CD4-positive, alpha-beta T cell treated with Interleukin-15 for 1 hour (primary cell): ENCODE results near the gene SNRNP35.
"Not testable (repeated sequence)": the region's sequence is repeated elsewhere in the genome, so short reads cannot be mapped to it uniquely, and the experiment has no call there.

Experiments used
- DNase-seq: peaks from one replicate; pipeline ENCODE4 v3.0.0-alpha.2; 2020

The SNRNP35 gene, protein sequence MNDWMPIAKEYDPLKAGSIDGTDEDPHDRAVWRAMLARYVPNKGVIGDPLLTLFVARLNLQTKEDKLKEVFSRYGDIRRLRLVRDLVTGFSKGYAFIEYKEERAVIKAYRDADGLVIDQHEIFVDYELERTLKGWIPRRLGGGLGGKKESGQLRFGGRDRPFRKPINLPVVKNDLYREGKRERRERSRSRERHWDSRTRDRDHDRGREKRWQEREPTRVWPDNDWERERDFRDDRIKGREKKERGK

DNA sequence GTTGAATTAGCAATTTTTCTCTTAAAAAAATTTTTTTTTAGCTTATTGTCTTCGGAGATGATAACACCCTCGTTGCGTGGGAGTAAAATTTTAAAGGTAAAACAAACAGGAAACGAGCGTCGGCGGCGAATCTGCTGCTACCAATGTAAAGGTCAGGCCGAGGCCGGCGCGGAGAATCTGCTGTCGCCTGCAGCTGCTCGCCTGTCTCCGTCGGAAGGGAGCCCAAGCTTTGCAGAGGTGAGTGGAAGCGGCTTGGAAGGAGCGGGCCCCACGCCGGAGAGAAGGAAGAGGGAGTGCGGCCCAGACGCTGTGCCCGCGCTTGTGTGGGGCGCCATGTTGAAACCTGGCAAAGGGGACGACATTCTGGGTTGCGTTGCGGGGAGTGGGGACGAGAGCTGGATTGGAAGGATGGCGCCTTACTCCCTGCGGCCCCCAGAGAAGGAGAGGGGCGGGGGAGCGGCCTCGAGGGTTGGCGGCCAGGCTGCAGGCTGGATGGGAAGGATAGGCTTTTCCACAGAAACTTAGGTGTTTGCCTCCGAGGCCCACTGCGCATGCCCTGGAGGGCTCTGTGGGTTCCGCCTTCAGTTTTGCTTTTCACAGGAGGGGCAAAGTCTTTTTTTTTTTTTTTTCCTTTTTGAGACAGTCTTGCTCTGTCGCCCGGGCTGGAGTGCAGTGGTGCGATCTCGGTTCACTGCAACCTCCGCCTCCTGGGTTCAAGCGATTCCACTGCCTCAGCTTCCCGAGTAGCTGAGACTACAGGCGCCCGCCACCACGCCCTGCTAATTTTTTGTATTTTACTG, at the start of gene SNRNP35:
Gene SNRNP35, plus strand, starts transcription at position 160 of the 800 bp plus-strand sequence. CDS start 7,402 bp downstream, outside the sequence.
- DNase-seq, result peak; percentile 87

DNA sequence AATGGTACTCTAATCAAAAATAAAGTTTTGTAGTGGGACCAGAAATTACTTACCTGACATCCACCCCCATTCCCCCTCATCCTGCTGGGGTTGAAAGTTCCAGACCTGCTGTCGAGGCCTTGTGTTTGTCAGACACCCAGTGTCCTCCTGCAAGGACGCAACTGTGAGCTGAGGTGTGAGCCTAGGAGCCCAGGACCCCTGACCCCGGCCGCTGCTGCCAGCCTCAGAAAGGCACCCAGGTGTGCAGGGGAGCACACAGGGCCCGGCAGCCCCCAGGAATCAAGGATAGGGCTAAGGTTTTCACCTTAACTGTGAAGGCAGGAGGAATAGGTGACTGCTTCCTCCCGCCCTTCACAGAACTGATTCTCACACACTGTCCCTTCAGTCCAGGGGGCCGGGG, 49.3 kb upstream of the SNRNP35 start:
- not testable (repeated sequence) for DNase-seq

DNA sequence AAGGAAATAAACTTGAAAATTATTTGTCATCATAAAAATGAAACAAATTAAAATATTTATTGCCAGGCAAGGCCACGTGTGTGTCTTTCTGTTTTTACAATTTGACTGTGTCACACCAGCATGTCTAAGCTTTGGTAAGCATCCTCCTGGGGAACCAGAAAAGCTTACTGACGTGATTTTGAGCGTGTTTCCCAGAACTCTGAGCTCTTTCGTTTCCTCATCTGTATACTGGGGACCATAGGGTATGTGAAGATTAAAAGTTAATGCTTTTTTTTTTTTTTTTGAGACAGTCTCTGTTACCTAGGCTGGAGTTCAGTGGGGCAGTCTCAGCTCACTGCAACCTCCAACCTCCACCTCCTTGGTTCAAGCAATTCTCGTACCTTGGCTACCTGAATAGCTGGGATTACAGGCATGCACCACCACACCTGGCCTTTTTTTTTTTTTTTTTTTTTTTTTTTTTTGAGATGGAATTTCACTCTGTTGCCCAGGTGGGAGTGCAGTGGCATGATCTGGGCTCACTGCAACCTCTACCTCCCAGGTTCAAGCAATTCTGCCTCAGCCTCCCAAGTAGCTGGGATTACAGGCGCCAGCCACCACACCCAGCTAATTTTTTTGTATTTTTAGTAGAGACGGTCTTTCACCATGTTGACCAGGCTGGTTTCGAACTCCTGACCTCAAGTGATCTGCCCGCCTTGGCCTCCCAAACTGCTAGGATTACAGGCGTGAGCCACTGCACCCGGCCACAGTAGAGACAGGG, 48.5 kb upstream of the SNRNP35 start:
- DNase-seq, result not testable (repeated sequence)

DNA sequence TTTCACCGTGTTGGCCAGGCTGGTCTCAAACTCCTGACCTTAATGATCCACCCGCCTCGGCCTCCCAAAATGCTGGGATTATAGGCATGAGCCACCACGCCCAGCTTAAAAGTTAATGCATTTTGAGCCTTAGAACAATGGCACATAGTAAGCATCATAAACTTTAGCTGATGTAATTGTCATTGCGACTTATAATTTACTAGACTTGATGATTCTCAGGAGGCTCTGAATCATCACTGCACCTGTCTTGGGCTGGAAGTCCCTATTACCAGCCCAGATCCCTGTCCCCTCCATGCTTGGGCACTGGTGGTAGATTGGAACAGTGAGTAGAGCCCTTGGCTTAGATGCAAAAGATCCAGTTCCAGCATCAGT, 47.9 kb upstream of the SNRNP35 start:
- DNase-seq, result no peak

DNA sequence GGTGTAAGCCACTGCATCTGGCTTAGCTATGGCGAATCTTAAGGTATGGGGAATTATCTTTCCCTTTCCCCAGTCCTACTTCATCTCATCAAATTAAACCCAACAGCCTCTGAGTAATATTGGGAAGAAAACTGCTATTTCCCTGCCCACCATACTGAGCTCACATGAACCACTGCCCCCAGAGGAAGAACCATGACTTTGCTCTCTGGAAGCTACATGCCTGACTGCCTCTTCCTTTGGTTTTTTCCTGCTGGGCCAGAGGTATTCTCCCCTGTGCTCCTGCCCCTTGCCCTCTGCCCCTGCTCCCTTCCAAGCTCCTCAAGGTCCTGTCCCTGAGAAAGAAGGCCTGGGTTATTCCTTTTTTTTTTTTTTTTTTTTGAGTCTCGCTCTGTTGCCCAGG, 36.6 kb upstream of the SNRNP35 start:
- DNase-seq, result no peak

DNA sequence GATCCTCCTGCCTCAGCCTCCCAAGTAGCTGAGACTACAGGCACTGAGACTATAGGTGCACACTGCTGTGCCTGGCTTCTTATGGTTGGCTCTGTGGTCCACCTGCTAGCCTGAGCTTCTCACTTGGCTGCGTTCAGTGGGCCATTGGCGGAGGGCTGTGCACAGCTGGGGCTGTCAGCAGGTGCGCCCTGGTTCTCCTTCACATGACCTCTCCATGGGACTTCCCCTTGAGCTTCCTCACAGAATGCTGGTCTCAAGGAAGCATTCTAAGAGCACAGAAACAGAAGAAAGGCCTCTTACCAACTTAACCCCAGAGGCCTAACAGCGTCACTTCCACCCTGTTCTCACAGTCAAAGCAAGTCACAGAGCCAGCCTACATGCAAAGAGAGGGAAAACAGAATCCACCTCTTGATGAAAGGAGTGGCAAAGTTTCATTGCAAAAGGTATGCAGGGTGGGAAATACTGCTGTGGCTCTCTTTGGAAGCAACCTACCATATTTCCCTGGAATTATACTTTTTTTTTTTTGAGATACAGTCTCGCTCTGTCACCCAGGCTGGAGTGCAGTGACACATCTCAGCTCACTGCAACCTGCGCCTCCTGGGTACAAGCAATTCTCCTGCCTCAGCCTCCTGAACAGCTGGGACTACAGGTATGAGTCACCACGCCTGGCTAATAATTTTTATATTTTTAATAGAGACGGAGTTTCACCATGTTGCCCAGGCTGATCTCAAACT, 30.7 kb upstream of the SNRNP35 start:
- peak; percentile 77 for DNase-seq

DNA sequence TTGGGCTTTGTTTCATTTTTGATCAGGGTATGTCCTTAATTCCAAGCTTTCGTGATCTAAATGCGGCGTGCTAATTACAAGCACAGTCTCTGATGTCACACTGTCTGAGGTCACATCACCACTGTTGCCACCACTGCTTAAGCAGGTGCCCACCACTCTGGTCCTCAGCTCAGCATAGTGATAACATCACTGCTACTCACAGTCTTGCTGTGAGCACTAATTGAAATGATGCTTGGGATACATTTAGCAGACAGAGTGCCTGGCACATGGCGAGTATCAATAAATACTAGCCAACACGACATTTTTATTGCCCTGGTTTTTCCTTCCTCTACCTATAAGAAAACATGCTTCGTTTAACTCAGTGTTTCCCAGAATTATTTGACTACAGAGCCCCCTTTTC, 29.3 kb upstream of the SNRNP35 start:
- DNase-seq, result no peak

DNA sequence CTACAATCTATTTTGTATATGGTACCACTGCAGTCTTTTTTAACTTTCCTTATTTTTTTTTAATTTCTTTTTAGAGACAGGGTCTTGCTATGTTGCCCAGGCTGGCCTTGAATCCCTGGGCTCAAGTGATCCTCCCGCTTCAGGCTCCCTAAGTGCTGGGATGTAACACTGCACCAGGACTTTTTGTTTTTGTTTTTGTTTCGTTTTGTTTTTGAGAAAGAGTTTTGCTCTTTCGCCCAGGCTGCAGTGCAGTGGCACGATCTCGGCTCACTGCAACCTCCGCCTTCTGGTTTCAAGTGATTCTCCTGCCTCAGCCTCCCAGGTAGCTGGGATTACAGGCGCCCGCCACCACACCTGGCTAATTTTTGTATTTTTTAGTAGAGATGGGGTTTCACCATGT, 28.8 kb upstream of the SNRNP35 start:
- not testable (repeated sequence) for DNase-seq

DNA sequence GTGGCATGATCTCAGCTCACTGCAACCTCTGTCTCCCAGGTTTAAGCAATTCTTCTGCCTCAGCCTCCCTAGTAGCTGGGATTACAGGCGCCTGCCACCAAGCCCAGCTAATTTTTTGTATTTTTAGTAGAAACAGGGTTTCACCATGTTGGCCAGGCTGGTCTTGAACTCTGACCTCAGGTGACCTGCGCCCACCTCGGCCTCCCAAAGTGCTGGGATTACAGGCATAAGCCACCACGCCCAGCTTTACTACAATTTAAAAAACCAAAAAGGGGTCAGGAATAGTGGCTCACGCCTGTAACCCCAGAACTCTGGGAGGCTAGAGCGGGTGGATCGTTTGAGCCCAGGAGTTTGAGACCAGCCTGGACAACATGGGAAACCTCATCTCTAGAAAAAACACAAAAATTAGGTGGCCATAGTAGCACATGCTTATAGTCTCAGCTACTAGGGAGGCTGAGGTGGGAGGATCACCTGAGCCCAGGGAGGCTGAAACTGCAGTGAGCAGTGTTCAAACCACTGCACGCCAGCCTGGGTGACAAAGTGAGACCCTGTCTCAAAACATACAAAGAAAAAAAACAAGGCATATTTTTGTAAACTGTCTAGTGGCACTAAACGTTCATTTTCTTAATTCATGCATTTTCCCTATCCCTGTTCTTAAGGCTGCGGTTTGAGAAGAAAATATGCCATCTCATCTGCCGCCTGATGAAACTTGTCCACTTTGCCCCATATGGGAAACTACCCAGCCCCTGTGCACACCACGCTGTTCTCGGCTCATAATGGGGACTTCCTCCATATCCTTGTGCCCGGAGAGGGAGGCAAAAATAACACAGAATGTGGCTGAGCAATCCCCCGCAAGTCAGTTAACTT, 25.8 kb upstream of the SNRNP35 start:
- DNase-seq, result peak; percentile 64

DNA sequence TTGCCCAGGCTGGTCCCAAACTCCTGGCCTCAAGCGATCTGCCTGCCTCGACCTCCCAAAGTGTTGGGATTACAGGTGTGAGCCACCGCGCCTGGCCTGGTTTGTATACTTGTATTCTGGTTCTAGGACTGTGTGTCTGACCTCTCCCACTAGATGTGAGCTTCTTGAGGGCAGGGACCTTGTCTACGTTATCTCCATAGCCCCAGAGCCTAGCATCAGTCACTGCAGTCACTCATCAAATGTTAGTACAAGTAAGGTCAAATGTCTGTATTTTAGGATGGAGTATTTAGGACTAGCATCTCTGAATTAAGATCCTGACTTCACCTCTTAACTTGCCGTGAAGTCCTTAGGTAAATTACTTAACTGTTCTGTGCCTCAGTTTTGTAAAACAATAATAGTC, 24.3 kb upstream of the SNRNP35 start:
- DNase-seq, result no peak

DNA sequence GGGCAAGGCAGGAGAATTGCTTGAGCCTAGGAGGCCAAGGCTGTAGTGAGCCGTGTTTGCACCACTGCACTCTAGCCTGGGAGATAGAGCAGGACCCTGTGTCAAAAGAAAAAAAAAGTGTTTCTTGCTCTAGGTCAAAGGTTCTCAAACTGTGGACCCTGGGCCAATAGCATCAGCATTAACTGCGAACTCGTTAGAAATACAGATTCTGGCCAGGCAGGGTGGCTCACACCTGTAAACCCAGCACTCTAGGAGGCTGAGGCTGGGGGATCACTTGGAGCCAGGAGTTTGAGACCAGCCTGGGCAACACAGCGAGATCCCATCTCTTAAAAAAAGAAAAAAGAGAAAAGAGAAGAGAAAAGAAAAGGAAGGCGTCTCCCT, 22.3 kb upstream of the SNRNP35 start:
- DNase-seq, result no peak

DNA sequence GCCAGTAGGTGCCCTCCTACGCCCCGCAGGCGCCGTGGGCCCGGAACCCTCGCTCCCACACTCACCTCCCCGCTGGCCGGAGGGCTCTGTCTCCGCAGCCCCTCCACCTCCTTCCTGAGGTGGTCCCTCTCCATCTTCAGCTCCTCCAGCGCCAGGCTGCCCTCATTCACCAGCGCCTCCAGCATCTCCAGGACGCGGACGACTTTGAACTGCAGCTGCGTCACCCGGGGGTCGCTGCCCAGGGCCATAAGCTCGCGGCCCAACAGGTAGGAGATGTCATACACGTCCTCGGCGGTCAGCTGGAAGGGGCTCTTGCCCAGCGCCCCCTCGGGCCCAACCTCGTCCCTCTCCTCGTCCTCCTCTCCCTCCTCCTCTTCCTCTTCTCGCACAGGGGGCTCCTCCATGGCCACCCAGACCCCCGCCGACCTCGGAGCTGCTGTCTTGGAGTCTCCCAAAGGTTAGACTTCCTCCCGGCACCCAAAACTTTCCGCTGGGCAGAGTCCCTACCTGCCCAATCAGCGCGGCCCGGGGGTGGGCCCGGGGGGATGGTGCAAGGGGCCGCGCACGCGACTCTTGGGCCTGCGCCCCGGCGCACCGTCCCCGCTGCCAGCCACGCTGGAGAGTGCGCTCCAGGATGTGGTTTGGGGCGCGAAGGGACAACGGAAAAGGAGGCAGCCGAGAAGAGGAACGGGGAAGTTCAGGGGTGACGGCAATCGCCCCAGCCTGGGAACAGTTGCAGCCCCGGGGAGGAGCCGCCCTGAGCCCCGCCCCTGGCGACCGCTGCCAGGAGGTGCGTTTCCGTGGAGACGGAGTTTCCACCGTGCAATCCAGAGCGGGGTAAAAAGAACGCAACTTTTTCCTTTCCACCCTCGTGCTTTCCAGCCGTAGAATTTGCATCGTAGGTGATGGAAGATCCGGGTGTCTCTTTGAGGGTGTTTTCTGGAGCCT, 21.6 kb upstream of the SNRNP35 start, which contains the start of gene RILPL2:
Gene RILPL2, minus strand, starts transcription at position 668 of the 948 bp plus-strand sequence. Its CDS starts 264 bp downstream, at position 404.
- DNase-seq, result peak; percentile 93

DNA sequence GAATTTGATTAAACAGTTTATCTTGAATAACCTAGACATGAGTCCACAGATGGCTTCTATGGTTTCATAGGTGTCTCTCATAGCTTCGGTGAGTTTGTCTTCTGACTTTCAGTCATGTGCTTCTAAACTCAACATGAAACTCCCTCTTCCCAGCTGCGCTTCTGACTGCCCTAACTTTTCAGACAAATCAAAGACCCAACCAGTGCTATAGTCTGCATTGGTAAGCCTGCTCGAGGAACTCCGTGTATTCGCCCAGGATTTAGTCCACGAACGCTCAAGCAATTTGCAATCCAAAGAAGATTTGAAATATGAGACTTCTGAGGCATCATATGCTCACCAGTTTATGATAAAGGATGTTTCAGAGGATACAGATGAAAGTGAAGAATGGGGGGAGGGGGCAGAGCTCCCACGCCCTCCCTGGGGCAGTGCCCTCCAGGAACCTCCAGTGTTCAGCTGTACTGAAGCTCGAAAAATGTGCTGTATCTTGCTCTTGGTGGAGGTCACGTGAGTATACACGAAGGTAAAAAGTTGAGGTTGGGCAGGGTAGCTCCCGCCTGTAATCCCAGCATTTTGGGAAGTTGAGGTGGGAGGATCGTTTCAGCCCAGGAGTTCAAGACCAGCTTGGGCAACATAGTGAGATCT, 16.3 kb upstream of the SNRNP35 start:
- no peak for DNase-seq

DNA sequence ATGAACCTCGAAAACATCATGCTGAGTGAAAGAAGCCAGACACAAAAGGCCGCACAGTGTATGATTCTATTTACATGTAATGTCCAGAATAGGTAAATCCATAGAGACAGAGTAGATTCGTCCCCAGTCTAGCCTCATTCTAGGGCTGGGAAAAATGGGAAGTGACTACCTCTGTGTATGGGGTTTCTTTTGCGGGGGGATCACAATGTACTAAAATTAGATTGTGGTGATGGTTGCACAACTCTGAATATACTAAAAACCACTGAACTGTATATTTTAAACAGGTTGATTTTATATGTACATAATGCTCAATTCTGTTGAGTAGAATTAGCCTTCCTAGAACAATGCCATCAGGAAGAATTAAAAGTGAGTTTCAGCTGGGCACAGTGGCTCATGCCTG, 15.2 kb upstream of the SNRNP35 start:
- DNase-seq, result no peak

DNA sequence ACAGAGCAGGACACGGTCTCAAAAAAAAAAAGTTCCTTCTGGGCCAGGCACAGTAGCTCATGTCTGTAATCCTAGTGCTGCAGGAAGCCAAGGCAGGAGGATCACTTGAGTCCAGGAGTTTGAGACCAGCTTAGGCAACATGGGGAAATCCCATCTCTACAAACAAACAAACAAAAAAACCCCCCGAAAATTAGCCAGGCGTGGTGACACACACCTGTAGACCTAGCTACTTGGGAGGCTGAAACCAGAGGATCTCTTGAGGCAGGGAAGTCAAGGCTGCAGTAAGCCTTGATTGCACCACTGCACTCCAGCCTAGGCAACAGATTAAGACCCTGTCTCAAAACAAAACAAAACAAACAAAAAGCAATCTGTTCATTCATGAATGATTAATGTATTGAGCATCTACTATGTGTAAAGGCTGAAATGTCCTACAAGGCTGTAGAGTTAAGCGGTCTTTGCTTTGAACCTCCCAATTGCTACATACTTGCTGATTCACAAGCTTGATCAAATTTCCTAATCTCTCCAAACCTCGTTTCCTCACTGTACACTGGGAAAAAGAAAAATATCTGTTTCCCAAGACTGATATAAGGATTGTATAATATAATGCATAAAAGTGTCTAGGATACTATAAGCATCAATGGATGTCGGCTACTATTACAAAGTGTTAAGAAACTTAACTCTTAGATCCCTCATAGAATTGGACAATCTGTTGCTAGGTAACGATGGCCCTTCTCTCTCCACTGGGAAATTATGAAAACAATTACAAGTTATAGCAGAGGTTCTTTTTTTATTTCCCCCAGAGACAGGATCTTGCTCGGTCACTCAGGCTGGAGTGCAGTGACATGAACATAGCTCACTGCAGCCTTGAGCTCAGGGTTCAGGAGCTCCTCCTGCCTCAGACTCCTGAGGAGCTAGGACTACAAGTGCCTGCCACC, 13.6 kb upstream of the SNRNP35 start:
- DNase-seq, result no peak

DNA sequence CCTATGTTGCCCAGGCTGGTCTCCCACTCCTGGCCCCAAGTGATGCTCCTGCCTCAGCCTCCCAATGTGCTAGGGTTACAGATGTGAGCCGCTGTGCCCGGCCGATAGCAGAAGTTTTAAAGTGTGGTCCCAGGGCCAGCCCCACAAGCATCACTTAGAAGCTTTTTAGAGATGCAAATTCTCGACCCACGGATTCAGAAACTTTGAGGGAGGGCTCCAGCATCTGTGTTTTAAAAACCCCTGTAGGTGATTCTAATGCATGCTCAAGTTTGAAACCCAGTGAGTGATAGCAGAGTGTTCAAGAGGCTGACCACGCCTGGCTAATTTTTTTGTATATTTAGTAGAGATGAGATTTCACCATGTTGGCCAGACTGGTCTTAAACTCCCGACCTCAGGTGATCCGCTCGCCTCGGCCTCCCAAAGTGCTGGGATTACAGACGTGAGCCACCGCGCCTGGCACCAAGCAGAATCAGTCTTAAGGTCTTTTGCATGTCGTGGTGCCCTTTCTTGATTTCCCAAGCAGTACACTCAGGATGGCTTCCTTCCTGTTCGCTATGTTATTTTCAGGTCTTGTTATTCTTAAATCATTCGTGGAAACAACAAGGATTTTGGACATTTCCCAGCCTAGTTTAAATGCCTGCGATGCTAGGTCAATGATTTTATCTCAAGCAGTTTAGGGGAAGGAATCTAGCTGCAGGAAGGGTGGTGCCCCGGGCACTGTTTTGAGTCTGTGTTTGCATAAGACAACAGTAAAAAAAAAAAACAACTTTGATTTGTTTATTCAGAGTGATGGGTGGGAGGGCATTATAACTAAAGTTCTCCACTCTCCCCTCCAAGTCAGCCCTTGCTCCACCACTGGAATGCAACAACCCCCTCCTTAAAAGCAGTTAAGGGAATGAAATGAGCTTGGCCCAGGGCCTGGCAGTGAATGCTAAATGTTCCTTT, 12.3 kb upstream of the SNRNP35 start:
- no peak for DNase-seq

DNA sequence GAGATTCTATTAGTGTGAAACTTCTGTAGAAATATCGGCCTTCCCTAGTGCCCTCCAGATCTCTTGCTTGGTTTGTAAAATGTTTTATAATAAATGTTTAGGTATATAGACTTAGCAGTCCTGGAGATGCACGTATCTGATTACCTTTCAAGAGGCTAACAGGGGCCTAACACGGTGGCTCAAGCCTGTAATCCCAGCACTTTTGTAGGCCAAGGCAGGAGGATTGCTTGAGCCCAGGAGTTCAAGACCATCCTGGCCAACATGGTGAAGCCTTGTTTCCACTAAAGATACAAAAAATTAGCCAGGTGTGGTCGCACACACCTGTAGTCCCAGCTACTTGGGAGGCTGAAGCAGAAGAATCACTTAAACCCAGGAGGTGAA, 11.6 kb upstream of the SNRNP35 start:
- no peak for DNase-seq

DNA sequence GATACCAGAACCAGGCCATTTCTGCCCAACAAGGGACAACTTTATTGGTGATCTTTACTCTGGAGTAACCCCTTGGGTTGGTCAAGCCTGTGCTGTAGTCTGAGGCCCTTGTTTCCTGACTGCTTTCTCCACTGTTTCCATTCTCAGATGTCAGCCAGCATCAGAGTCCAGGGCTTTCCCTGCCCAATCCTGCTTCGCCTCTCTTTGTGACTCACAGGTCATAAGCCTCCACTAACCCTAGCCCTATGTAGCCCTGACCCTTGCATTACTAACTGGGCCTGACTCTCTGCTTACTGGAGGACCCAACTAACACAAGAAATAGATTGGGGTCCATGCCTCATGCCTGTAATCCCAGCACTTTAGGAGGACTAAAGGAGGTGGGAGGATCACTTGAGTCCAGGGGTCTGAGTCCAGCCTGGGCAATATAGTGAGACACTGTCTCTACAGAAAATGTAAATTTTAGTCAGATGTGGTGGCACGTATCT, 8.6 kb upstream of the SNRNP35 start:
- DNase-seq, result peak; percentile 51
